Karpas-422 (cell line): ENCODE data around the gene IQSEC3. TPM values are rescaled to one million over a fixed set of nuclear protein-coding genes. Genes with fewer than 3 reads are reported as not detected.

Experiments used
- DNase-seq: peaks from one replicate; pipeline ENCODE4 v3.0.0-alpha.2; 2015
- H2AFZ ChIP-seq: fragments of 200-600 bp; sonication (generic); 2 replicates; pipeline ENCODE4 v1.6.1; 2014; ENCODE audit warnings: antibody characterized with exemption, low read length, mixed read lengths
- H3K27ac ChIP-seq: fragments of 200-600 bp; sonication (generic); 2 replicates; pipeline ENCODE4 v1.5.1; 2014; ENCODE audit warnings: mild to moderate bottlenecking, low read length, moderate library complexity
- H3K27me3 ChIP-seq: fragments of 200-600 bp; sonication (generic); 2 replicates; pipeline ENCODE4 v1.6.1; 2014; ENCODE audit warnings: low read length, mixed read lengths
- H3K36me3 ChIP-seq: fragments of 200-600 bp; sonication (generic); 2 replicates; pipeline ENCODE4 v1.6.1; 2014; ENCODE audit warnings: low read length, mixed read lengths; ENCODE audit not compliant: insufficient read depth
- H3K4me1 ChIP-seq: fragments of 200-600 bp; sonication (generic); 2 replicates; pipeline ENCODE4 v1.6.1; 2014; ENCODE audit warnings: mild to moderate bottlenecking, low read length, mixed read lengths
- H3K4me2 ChIP-seq: fragments of 200-600 bp; sonication (generic); 2 replicates; pipeline ENCODE4 v1.6.1; 2014; ENCODE audit warnings: low read length, low read depth, mild to moderate bottlenecking; ENCODE audit not compliant: poor library complexity, severe bottlenecking
- H3K4me3 ChIP-seq: fragments of 200-600 bp; sonication (generic); 2 replicates; pipeline ENCODE4 v1.5.1; 2014; ENCODE audit warnings: mild to moderate bottlenecking, antibody characterized with exemption, low read length, mixed read lengths
- H3K79me2 ChIP-seq: fragments of 200-600 bp; sonication (generic); 2 replicates; pipeline ENCODE4 v1.6.1; 2014; ENCODE audit warnings: mild to moderate bottlenecking, low read length, mixed read lengths
- H3K9ac ChIP-seq: fragments of 200-600 bp; sonication (generic); 2 replicates; pipeline ENCODE4 v1.6.0; 2014; ENCODE audit warnings: low read length
- H3K9me2 ChIP-seq: fragments of 200-600 bp; sonication (generic), shearing (Covaris generic); replicated peaks from 2 replicates; pipeline ENCODE4 v1.6.0; 2014; ENCODE audit warnings: mild to moderate bottlenecking, low read length, moderate library complexity; ENCODE audit not compliant: insufficient read depth
- H3K9me3 ChIP-seq: fragments of 300-700, 200-600 bp; sonication (generic); 2 replicates; pipeline ENCODE4 v1.6.1; 2014; ENCODE audit warnings: low read length, mixed read lengths
- H4K20me1 ChIP-seq: fragments of 200-600 bp; sonication (generic); 2 replicates; pipeline ENCODE4 v1.6.1; 2014; ENCODE audit warnings: mild to moderate bottlenecking, antibody characterized with exemption, low read length, low read depth; ENCODE audit not compliant: insufficient read depth
- total RNA-seq: library from RNA; depleted of rRNA; stranded (reverse); fragments of >200 nt; shearing (Covaris generic); gene quantifications from 2 replicates; pipeline ENCODE4 v1.2.3, GENCODE V29; 2014; ENCODE audit warnings: low replicate concordance

IQSEC3 gene
- total RNA-seq, 1 experiment from 2014 or later, result not detected

GRCh38 chr12:135138-135537 is 68.6 kb downstream of the IQSEC3 start:
- H3K79me2 ChIP-seq, result no peaks in the 10 kb centered on the region
- H3K9me3 ChIP-seq, result no peaks in the 10 kb centered on the region
- no peak overlapping the region for H2AFZ ChIP-seq
- H3K4me3 ChIP-seq, result no peak overlapping the region
- H3K4me1 ChIP-seq, result no peaks in the 10 kb centered on the region
- H3K4me2 ChIP-seq, result no peak overlapping the region
- no peaks in the 10 kb centered on the region for H3K36me3 ChIP-seq
- H4K20me1 ChIP-seq, result no peaks in the 10 kb centered on the region
- H3K27ac ChIP-seq, result no peak overlapping the region
- no peaks in the 10 kb centered on the region for H3K27me3 ChIP-seq
- no peaks in the 10 kb centered on the region for H3K9me2 ChIP-seq
- no peak overlapping the region for H3K9ac ChIP-seq
- DNase-seq, result no peak

- H3K9ac ChIP-seq, result no peak overlapping the region
- no peaks in the 10 kb centered on the region for H3K9me3 ChIP-seq
- no peak overlapping the region for H3K27ac ChIP-seq
- H3K9me2 ChIP-seq, result no peaks in the 10 kb centered on the region
- no peaks in the 10 kb centered on the region for H3K4me1 ChIP-seq
- no peaks in the 10 kb centered on the region for H3K27me3 ChIP-seq
- H3K4me2 ChIP-seq, result no peak overlapping the region
- no peaks in the 10 kb centered on the region for H4K20me1 ChIP-seq
- no peak overlapping the region for H3K4me3 ChIP-seq
- DNase-seq, result no peak
- H2AFZ ChIP-seq, result no peak overlapping the region
- H3K36me3 ChIP-seq, result no peaks in the 10 kb centered on the region
- H3K79me2 ChIP-seq, result no peaks in the 10 kb centered on the region
Measured at GRCh38 chr12:138171-138897, 71.8 kb downstream of the IQSEC3 start.

- no peaks in the 10 kb centered on the region for H3K79me2 ChIP-seq
- no peaks in the 10 kb centered on the region for H3K4me1 ChIP-seq
- DNase-seq, result no peak
- no peak overlapping the region for H3K27ac ChIP-seq
- no peak overlapping the region for H3K9ac ChIP-seq
- H3K27me3 ChIP-seq, result no peaks in the 10 kb centered on the region
- H2AFZ ChIP-seq, result no peak overlapping the region
- H3K9me2 ChIP-seq, result no peaks in the 10 kb centered on the region
- H4K20me1 ChIP-seq, result no peaks in the 10 kb centered on the region
- no peaks in the 10 kb centered on the region for H3K36me3 ChIP-seq
- no peak overlapping the region for H3K4me2 ChIP-seq
- no peak overlapping the region for H3K4me3 ChIP-seq
- no peaks in the 10 kb centered on the region for H3K9me3 ChIP-seq
Measured at GRCh38 chr12:138898-139534, 72.4 kb downstream of the IQSEC3 start.

GRCh38 chr12:139585-139984 is 73.0 kb downstream of the IQSEC3 start:
- Histone ChIP-seq H3K4me1 (no peaks in the 10 kb centered on the region), H3K79me2 (no peaks in the 10 kb centered on the region), H3K9me2 (no peaks in the 10 kb centered on the region), H3K9ac (no peak overlapping the region), H3K27ac (no peak overlapping the region), H4K20me1 (no peaks in the 10 kb centered on the region), H3K4me2 (no peak overlapping the region), H3K9me3 (no peaks in the 10 kb centered on the region), H3K36me3 (no peaks in the 10 kb centered on the region), H3K4me3 (no peak overlapping the region), H2AFZ (no peak overlapping the region), H3K27me3 (no peaks in the 10 kb centered on the region)
- DNase-seq, result no peak

GRCh38 chr12:140162-140561 is 73.6 kb downstream of the IQSEC3 start:
- no peaks in the 10 kb centered on the region for H3K36me3 ChIP-seq
- no peaks in the 10 kb centered on the region for H3K27me3 ChIP-seq
- no peaks in the 10 kb centered on the region for H3K9me2 ChIP-seq
- no peak overlapping the region for H2AFZ ChIP-seq
- H4K20me1 ChIP-seq, result no peaks in the 10 kb centered on the region
- H3K4me2 ChIP-seq, result no peak overlapping the region
- H3K79me2 ChIP-seq, result no peaks in the 10 kb centered on the region
- no peak overlapping the region for H3K27ac ChIP-seq
- DNase-seq, result no peak
- H3K9me3 ChIP-seq, result no peaks in the 10 kb centered on the region
- no peak overlapping the region for H3K9ac ChIP-seq
- no peak overlapping the region for H3K4me3 ChIP-seq
- no peaks in the 10 kb centered on the region for H3K4me1 ChIP-seq

GRCh38 chr12:143964-144649 is 77.5 kb downstream of the IQSEC3 start:
- Histone ChIP-seq H3K36me3 (no peaks in the 10 kb centered on the region), H3K9me2 (no peaks in the 10 kb centered on the region), H3K4me1 (no peaks in the 10 kb centered on the region), H3K9me3 (no peaks in the 10 kb centered on the region), H3K79me2 (no peaks in the 10 kb centered on the region), H3K27ac (no peak overlapping the region), H4K20me1 (no peaks in the 10 kb centered on the region), H2AFZ (no peak overlapping the region), H3K27me3 (no peaks in the 10 kb centered on the region), H3K4me3 (no peak overlapping the region), H3K4me2 (no peak overlapping the region), H3K9ac (no peak overlapping the region)
- DNase-seq, result no peak

GRCh38 chr12:144650-145284 is 78.2 kb downstream of the IQSEC3 start:
- Histone ChIP-seq H3K4me3 (no peak overlapping the region), H3K9me3 (no peaks in the 10 kb centered on the region), H3K27me3 (no peaks in the 10 kb centered on the region), H3K79me2 (no peaks in the 10 kb centered on the region), H3K9ac (no peak overlapping the region), H2AFZ (no peak overlapping the region), H3K9me2 (no peaks in the 10 kb centered on the region), H3K27ac (no peak overlapping the region), H3K4me1 (no peaks in the 10 kb centered on the region), H3K4me2 (no peak overlapping the region), H4K20me1 (no peaks in the 10 kb centered on the region), H3K36me3 (no peaks in the 10 kb centered on the region)
- no peak for DNase-seq

GRCh38 chr12:145369-145960 is 78.9 kb downstream of the IQSEC3 start:
- H3K9me2 ChIP-seq, result no peaks in the 10 kb centered on the region
- H2AFZ ChIP-seq, result no peak overlapping the region
- no peaks in the 10 kb centered on the region for H3K79me2 ChIP-seq
- no peak overlapping the region for H3K9ac ChIP-seq
- H3K9me3 ChIP-seq, result no peaks in the 10 kb centered on the region
- H3K4me3 ChIP-seq, result no peak overlapping the region
- no peaks in the 10 kb centered on the region for H4K20me1 ChIP-seq
- H3K27me3 ChIP-seq, result no peaks in the 10 kb centered on the region
- no peak for DNase-seq
- no peaks in the 10 kb centered on the region for H3K4me1 ChIP-seq
- H3K4me2 ChIP-seq, result no peak overlapping the region
- no peak overlapping the region for H3K27ac ChIP-seq
- no peaks in the 10 kb centered on the region for H3K36me3 ChIP-seq
